Measurements from ENCODE around the gene FAF1. TPM values are rescaled to one million over a fixed set of nuclear protein-coding genes. Genes with fewer than 3 reads are reported as not detected.

The FAF1 gene
- total RNA-seq, 1 experiment from 2014 or later = 124 TPM

GRCh38 chr1:50973875-50974617 is 14.0 kb upstream of the FAF1 start:
- H3K36me3 ChIP-seq = peaks cover 13% of the 10 kb centered on the region; the same call in 1 of the 2 replicates
- DNase-seq = no peak
- no peak overlapping the region for H3K4me3 ChIP-seq
- H3K27me3 ChIP-seq = no peaks in the 10 kb centered on the region
- H3K9me3 ChIP-seq (replicated peaks) = no peaks in the 10 kb centered on the region
- H3K4me1 ChIP-seq = peaks cover 7% of the 10 kb centered on the region; the same call in 1 of the 2 replicates
- H3K27ac ChIP-seq = no peak overlapping the region; the same call in 1 of the 2 replicates

GRCh38 chr1:50973255-50973654 is 13.2 kb upstream of the FAF1 start:
- H3K4me3 ChIP-seq = no peak overlapping the region

GRCh38 chr1:50972766-50973165 is 12.7 kb upstream of the FAF1 start:
- Histone ChIP-seq H3K9me3 (replicated peaks) (no peaks in the 10 kb centered on the region), H3K4me1 (peaks cover 7% of the 10 kb centered on the region; the same call in 1 of the 2 replicates), H3K27ac (peak overlapping the region; percentile 6; the same call in 1 of the 2 replicates), H3K4me3 (peak overlapping the region; percentile 84), H3K27me3 (no peaks in the 10 kb centered on the region), H3K36me3 (peaks cover 13% of the 10 kb centered on the region; the same call in 1 of the 2 replicates)
- DNase-seq = peak in 1 of 2 experiments; percentile 25

More at GRCh38 chr1:50973255-50973654, 13.2 kb upstream of the FAF1 start:
- H3K27ac ChIP-seq = no peak overlapping the region; the same call in 1 of the 2 replicates
- H3K27me3 ChIP-seq = no peaks in the 10 kb centered on the region
- peaks cover 13% of the 10 kb centered on the region; the same call in 1 of the 2 replicates for H3K36me3 ChIP-seq
- no peak for DNase-seq
- peaks cover 7% of the 10 kb centered on the region; the same call in 1 of the 2 replicates for H3K4me1 ChIP-seq
- no peaks in the 10 kb centered on the region for H3K9me3 ChIP-seq (replicated peaks)

- peaks cover 13% of the 10 kb centered on the region; the same call in 1 of the 2 replicates for H3K36me3 ChIP-seq
- peaks cover 10% of the 10 kb centered on the region; the same call in 1 of the 2 replicates for H3K4me1 ChIP-seq
- H3K4me3 ChIP-seq = peak overlapping the region; percentile 84
- peak in 1 of 2 experiments; percentile 22 for DNase-seq
- H3K27ac ChIP-seq = peak overlapping the region; percentile 91; the same call in 1 of the 2 replicates
- no peaks in the 10 kb centered on the region for H3K27me3 ChIP-seq
- H3K9me3 ChIP-seq (replicated peaks) = no peaks in the 10 kb centered on the region
Measured at GRCh38 chr1:50971748-50972305, 11.8 kb upstream of the FAF1 start.

GRCh38 chr1:50970931-50971582 is 11.0 kb upstream of the FAF1 start:
- peak; percentile 11 to 36 for DNase-seq

GRCh38 chr1:50970509-50970887 is 10.4 kb upstream of the FAF1 start:
- Histone ChIP-seq H3K4me1 (peaks cover 10% of the 10 kb centered on the region; the same call in 1 of the 2 replicates), H3K4me3 (peak overlapping the region; percentile 84), H3K27ac (peak overlapping the region; percentile 91), H3K36me3 (peaks cover 13% of the 10 kb centered on the region; the same call in 1 of the 2 replicates), H3K27me3 (no peaks in the 10 kb centered on the region), H3K9me3 (replicated peaks) (no peaks in the 10 kb centered on the region)
- DNase-seq = no peak

More at GRCh38 chr1:50970931-50971582, 11.0 kb upstream of the FAF1 start:
- Histone ChIP-seq H3K4me1 (peaks cover 10% of the 10 kb centered on the region; the same call in 1 of the 2 replicates), H3K36me3 (peaks cover 13% of the 10 kb centered on the region; the same call in 1 of the 2 replicates), H3K4me3 (peak overlapping the region; percentile 84), H3K27ac (peak overlapping the region; percentile 91; the same call in 1 of the 2 replicates), H3K27me3 (no peaks in the 10 kb centered on the region), H3K9me3 (replicated peaks) (no peaks in the 10 kb centered on the region)

- Histone ChIP-seq H3K9me3 (replicated peaks) (no peaks in the 10 kb centered on the region), H3K27me3 (no peaks in the 10 kb centered on the region), H3K4me1 (peaks cover 9% of the 10 kb centered on the region; the same call in 1 of the 2 replicates), H3K36me3 (peaks cover 11% of the 10 kb centered on the region; the same call in 1 of the 2 replicates), H3K27ac (peak within 1 kb of the TSS; percentile 91), H3K4me3 (peak within 1 kb of the TSS; percentile 84)
- DNase-seq = peak; percentile 88 to 92
Measured at GRCh38 chr1:50969611-50970508, 9.8 kb upstream of the FAF1 start, which contains the start of gene CDKN2C. Gene CDKN2C, plus strand, starts transcription at chr1:50970245. Its CDS starts 124 bp downstream, at chr1:50970369.

- no peaks in the 10 kb centered on the region for H3K9me3 ChIP-seq (replicated peaks)
- H3K27me3 ChIP-seq = no peaks in the 10 kb centered on the region
- peaks cover 5% of the 10 kb centered on the region; the same call in 1 of the 2 replicates for H3K4me1 ChIP-seq
- H3K36me3 ChIP-seq = peaks cover 10% of the 10 kb centered on the region; the same call in 1 of the 2 replicates
- H3K27ac ChIP-seq = peak overlapping the region; percentile 91
- peak; percentile 60 to 63 for DNase-seq
- H3K4me3 ChIP-seq = peak overlapping the region; percentile 84
Measured at GRCh38 chr1:50968821-50969610, 8.9 kb upstream of the FAF1 start.

GRCh38 chr1:50968158-50968820 is 8.2 kb upstream of the FAF1 start:
- peak; percentile 95 to 97 for DNase-seq
- H3K36me3 ChIP-seq = peaks cover 6% of the 10 kb centered on the region; the same call in 1 of the 2 replicates
- no peaks in the 10 kb centered on the region for H3K9me3 ChIP-seq (replicated peaks)
- no peaks in the 10 kb centered on the region for H3K27me3 ChIP-seq
- peak overlapping the region; percentile 91 for H3K27ac ChIP-seq
- H3K4me3 ChIP-seq = peak overlapping the region; percentile 84
- peaks cover 3% of the 10 kb centered on the region; the same call in 1 of the 2 replicates for H3K4me1 ChIP-seq

- H3K9me3 ChIP-seq (replicated peaks) = no peaks in the 10 kb centered on the region
- no peaks in the 10 kb centered on the region for H3K36me3 ChIP-seq
- peak overlapping the region; percentile 84 for H3K4me3 ChIP-seq
- DNase-seq = no peak
- 0 out of 2 replicates have a peak, but pooled peaks cover 3% of the 10 kb centered on the region for H3K4me1 ChIP-seq
- peak overlapping the region; percentile 91 for H3K27ac ChIP-seq
- H3K27me3 ChIP-seq = no peaks in the 10 kb centered on the region
Measured at GRCh38 chr1:50967416-50968157, 7.5 kb upstream of the FAF1 start.

GRCh38 chr1:50966991-50967390 is 6.9 kb upstream of the FAF1 start:
- Histone ChIP-seq H3K9me3 (replicated peaks) (no peaks in the 10 kb centered on the region), H3K27ac (no peak overlapping the region), H3K4me1 (0 out of 2 replicates have a peak, but pooled peaks cover 3% of the 10 kb centered on the region), H3K4me3 (no peak overlapping the region), H3K27me3 (no peaks in the 10 kb centered on the region), H3K36me3 (no peaks in the 10 kb centered on the region)
- no peak for DNase-seq

GRCh38 chr1:50964863-50965262 is 4.8 kb upstream of the FAF1 start:
- no peaks in the 10 kb centered on the region for H3K27me3 ChIP-seq
- no peak overlapping the region for H3K4me3 ChIP-seq
- H3K36me3 ChIP-seq = no peaks in the 10 kb centered on the region
- no peaks in the 10 kb centered on the region for H3K9me3 ChIP-seq (replicated peaks)
- DNase-seq = no peak
- no peak overlapping the region for H3K27ac ChIP-seq
- 0 out of 2 replicates have a peak, but pooled peaks cover 3% of the 10 kb centered on the region for H3K4me1 ChIP-seq
